GM18861 (cell line): Measurements from ENCODE around the gene ZNF672.
"Not testable (repeated sequence)": the region's sequence is repeated elsewhere in the genome, so short reads cannot be mapped to it uniquely, and the experiment has no call there.

Experiments
- ATAC-seq: cut with Tn5 transposase; IDR thresholded peaks from one replicate; pipeline ENCODE4 v1.9.1; 2021; ENCODE audit not compliant: unreplicated experiment

ZNF672 gene

GRCh38 chr1:248837781-248838356 lies at the start of gene ZNF672:
ZNF672 (plus strand) TSS chr1:248838224; CDS start chr1:248847275, 9,051 bp downstream.
- ATAC-seq = peak; percentile 87

GRCh38 chr1:248788327-248788726 lies 49.7 kb upstream of the ZNF672 start:
- no peak for ATAC-seq

- not testable (repeated sequence) for ATAC-seq
These were observed 48.7 kb upstream of the ZNF672 start for GRCh38 chr1:248789337-248789736.

GRCh38 chr1:248790456-248790855 lies 47.6 kb upstream of the ZNF672 start:
- no peak for ATAC-seq

- no peak for ATAC-seq
These were observed 47.0 kb upstream of the ZNF672 start for GRCh38 chr1:248791010-248791409.

- ATAC-seq = no peak
These were observed 45.7 kb upstream of the ZNF672 start for GRCh38 chr1:248792342-248792741.

GRCh38 chr1:248793592-248793991 lies 44.4 kb upstream of the ZNF672 start:
- peak; percentile 95 for ATAC-seq

- not testable (repeated sequence) for ATAC-seq
These were observed 43.4 kb upstream of the ZNF672 start for GRCh38 chr1:248794663-248795062.

GRCh38 chr1:248798791-248799190 lies 39.2 kb upstream of the ZNF672 start:
- ATAC-seq = no peak

- no peak for ATAC-seq
These were observed 37.6 kb upstream of the ZNF672 start for GRCh38 chr1:248800459-248800858.

- ATAC-seq = no peak
These were observed 35.6 kb upstream of the ZNF672 start for GRCh38 chr1:248802454-248802853.

GRCh38 chr1:248803501-248803900 lies 34.5 kb upstream of the ZNF672 start:
- not testable (repeated sequence) for ATAC-seq

GRCh38 chr1:248804771-248805681 lies 33.0 kb upstream of the ZNF672 start:
- peak; percentile 95 for ATAC-seq

GRCh38 chr1:248805876-248806275 lies 32.1 kb upstream of the ZNF672 start:
- ATAC-seq = no peak

GRCh38 chr1:248807067-248807737 lies 30.8 kb upstream of the ZNF672 start:
- peak; percentile 44 for ATAC-seq

GRCh38 chr1:248808876-248809275 lies 29.1 kb upstream of the ZNF672 start:
- no peak for ATAC-seq

- ATAC-seq = no peak
These were observed 27.9 kb upstream of the ZNF672 start for GRCh38 chr1:248810000-248810726.

GRCh38 chr1:248810727-248811513 lies 27.1 kb upstream of the ZNF672 start:
- ATAC-seq = no peak

GRCh38 chr1:248811514-248812490 lies 26.2 kb upstream of the ZNF672 start:
- no peak for ATAC-seq
